Keratinocyte (primary cell): ENCODE measurements around the gene GLT8D1. TPM values are rescaled to one million over a fixed set of nuclear protein-coding genes. Genes with fewer than 3 reads are reported as not detected.
"Not testable (repeated sequence)": the region's sequence is repeated elsewhere in the genome, so short reads cannot be mapped to it uniquely, and the experiment has no call there.

Experiments used
- DNase-seq: peaks from one replicate; pipeline ENCODE4 v3.0.0-alpha.2; 2011; ENCODE audit warnings: low read depth, missing footprints, low spot score
- FAIRE-seq: peaks from 2 replicates; lab custom pipeline; 2011; peaks lifted over from hg19 to GRCh38; lab: Jason Lieb, UNC
- H2AFZ ChIP-seq: 2 replicates; pipeline ENCODE4 v1.6.0; 2012; ENCODE audit warnings: low read length, control low read depth, inconsistent platforms; ENCODE audit not compliant: control insufficient read depth
- H3K27ac ChIP-seq: 2 replicates; pipeline ENCODE4 v1.5.1; 2011; ENCODE audit warnings: low read length; ENCODE audit not compliant: control insufficient read depth, insufficient read depth
- H3K27me3 ChIP-seq: 3 replicates; pipeline ENCODE4 v1.6.0; 2011; ENCODE audit warnings: low read length; ENCODE audit not compliant: control insufficient read depth, insufficient read depth; ENCODE audit errors: extremely low read depth
- H3K36me3 ChIP-seq, 2 experiments: 2 replicates in 1 of 2; 3 replicates in 1 of 2; pipeline ENCODE4 v1.5.1; 2011; ENCODE audit warnings: low read length in 2 of 2, mild to moderate bottlenecking in 1 of 2; ENCODE audit not compliant: control insufficient read depth in 2 of 2, insufficient read depth in 2 of 2; ENCODE audit errors: extremely low read depth in 1 of 2
- H3K4me1 ChIP-seq: 3 replicates; pipeline ENCODE4 v1.5.1; 2011; ENCODE audit warnings: low read length; ENCODE audit not compliant: control insufficient read depth, insufficient read depth; ENCODE audit errors: extremely low read depth
- H3K4me2 ChIP-seq: 3 replicates; pipeline ENCODE4 v1.6.0; 2011; ENCODE audit warnings: low read depth, low read length; ENCODE audit not compliant: control insufficient read depth, insufficient read depth; ENCODE audit errors: extremely low read depth
- H3K4me3 ChIP-seq, 3 experiments: fragments of 200-600 bp in 1 of 3; sonication (generic) in 1 of 3; 2 replicates in 2 of 3; 3 replicates in 1 of 3; pipeline ENCODE4 v1.5.1; 2011 to 2016; ENCODE audit warnings: low read length in 3 of 3, mild to moderate bottlenecking in 3 of 3, control low read depth in 2 of 3, inconsistent platforms in 1 of 3, low read depth in 1 of 3, mixed read lengths in 1 of 3, mixed run types in 1 of 3, moderate library complexity in 1 of 3; ENCODE audit not compliant: control insufficient read depth in 2 of 3, insufficient read depth in 2 of 3; ENCODE audit errors: extremely low read depth in 1 of 3
- H3K79me2 ChIP-seq: 2 replicates; pipeline ENCODE4 v1.6.0; 2012; ENCODE audit warnings: low read length; ENCODE audit not compliant: control insufficient read depth, insufficient read depth
- H3K9ac ChIP-seq: 3 replicates; pipeline ENCODE4 v1.6.0; 2011; ENCODE audit warnings: low read length; ENCODE audit not compliant: control insufficient read depth, insufficient read depth; ENCODE audit errors: extremely low read depth
- H3K9me1 ChIP-seq: 3 replicates; pipeline ENCODE4 v1.6.0; 2011; ENCODE audit warnings: low read length; ENCODE audit not compliant: control insufficient read depth, insufficient read depth; ENCODE audit errors: extremely low read depth
- H3K9me3 ChIP-seq: 2 replicates; pipeline ENCODE4 v1.5.1; 2012; ENCODE audit warnings: low read depth, low read length; ENCODE audit not compliant: control insufficient read depth
- H4K20me1 ChIP-seq: 3 replicates; pipeline ENCODE4 v1.6.0; 2011; ENCODE audit warnings: low read length; ENCODE audit not compliant: control insufficient read depth, insufficient read depth; ENCODE audit errors: extremely low read depth
- CTCF ChIP-seq, 3 experiments: IDR thresholded peaks in 1 of 3; conservative IDR thresholded peaks in 1 of 3; optimal IDR thresholded peaks in 1 of 3; 2 replicates in 2 of 3; 3 replicates in 1 of 3; pipeline versions ENCODE3 to v1.5.1; 2011; ENCODE audit warnings: low read length in 3 of 3, mild to moderate bottlenecking in 3 of 3, moderate library complexity in 2 of 3, control low read depth in 1 of 3, inconsistent platforms in 1 of 3; ENCODE audit not compliant: insufficient read depth in 2 of 3; ENCODE audit errors: extremely low read depth in 1 of 3
- EZH2 ChIP-seq: IDR thresholded peaks from one replicate; pipeline ENCODE4 v1.6.1; 2012; ENCODE audit warnings: inconsistent platforms, mild to moderate bottlenecking, low read length, moderate library complexity
- dilution Hi-C: fragments of 300-500 bp; cut with MboI; formaldehyde crosslinking; loops from one replicate; pipeline ENCODE4 v1.7.0; 2020; ENCODE audit warnings: low sequenced_read_pairs; ENCODE audit not compliant: extremely low pct_ligation_motif_present
- polyA plus RNA-seq, 5 experiments: library from polyadenylated mRNA; depleted of rRNA in 3 of 5; stranded (reverse) in 3 of 5; stranded (forward) in 1 of 5; unstranded in 1 of 5; fragments of >200 nt; gene quantifications; 1 replicate in 1 of 5; 2 replicates in 3 of 5; 3 replicates in 1 of 5; pipeline versions ENCODE4 v1.2.1 to v1.2.3, GENCODE V29; 2011 to 2012; ENCODE audit warnings: missing spikeins in 2 of 5, low read depth in 1 of 5, low replicate concordance in 1 of 5

GLT8D1 gene
- polyA plus RNA-seq, 1 donor (not counting 4 experiments of a cell fraction or from before 2014, with no cell fraction given), result 66.4 TPM

GRCh38 chr3:52678265-52679198 is 27.1 kb downstream of the GLT8D1 start:
- Histone ChIP-seq H3K4me3 (no peak overlapping the region), H4K20me1 (no peaks in the 10 kb centered on the region), H3K9me1 (no peaks in the 10 kb centered on the region), H3K36me3 (peaks cover 17 to 25% of the 10 kb centered on the region in 2 experiments), H3K4me2 (no peak overlapping the region), H2AFZ (no peak overlapping the region), H3K9me3 (no peaks in the 10 kb centered on the region), H3K27me3 (no peaks in the 10 kb centered on the region), H3K79me2 (peaks cover 26% of the 10 kb centered on the region), H3K27ac (peak overlapping the region; percentile 71), H3K9ac (no peak overlapping the region), H3K4me1 (peaks cover 18% of the 10 kb centered on the region)
- DNase-seq (no peak), FAIRE-seq (no peak)
- dilution Hi-C loops, result no loop called here
- TF ChIP-seq EZH2 (no peak), CTCF (optimal IDR thresholded peaks at IDR 0.05 in 1 of 3, IDR thresholded peaks at IDR 0.05 in 1 of 3, conservative IDR thresholded peaks at IDR 0.05 in 1 of 3; ENCODE audit: extremely low read depth in 1 of 3, insufficient read depth in 2 of 3, low read length in 3 of 3) (no peak)

GRCh38 chr3:52676201-52676600 is 29.4 kb downstream of the GLT8D1 start:
- H3K4me1 ChIP-seq, result peaks cover 19% of the 10 kb centered on the region
- H3K9me3 ChIP-seq, FAIRE-seq, H3K9me1 ChIP-seq, dilution Hi-C loops, H3K27ac ChIP-seq, H3K9ac ChIP-seq, H4K20me1 ChIP-seq, H3K4me3 ChIP-seq, H3K27me3 ChIP-seq, DNase-seq, H3K4me2 ChIP-seq, H2AFZ ChIP-seq: not testable (repeated sequence)
- H3K79me2 ChIP-seq, result peaks cover 12% of the 10 kb centered on the region
- peaks cover 17 to 25% of the 10 kb centered on the region in 2 experiments for H3K36me3 ChIP-seq
